H9 (cell line): ENCODE data around the gene HKDC1. TPM values are rescaled to one million over a fixed set of nuclear protein-coding genes. Genes with fewer than 3 reads are reported as not detected.

ENCODE experiments used
- DNase-seq: peaks from one replicate; pipeline ENCODE4 v3.0.0-alpha.2; 2017
- H2AFZ ChIP-seq: one replicate; pipeline ENCODE4 v1.6.1; 2013; ENCODE audit warnings: mild to moderate bottlenecking, low read length, control low read depth, moderate library complexity
- H2AK5ac ChIP-seq: 2 replicates; pipeline ENCODE4 v1.6.1; 2013; ENCODE audit warnings: low read length, control low read depth, mixed read lengths; ENCODE audit not compliant: insufficient read length
- H2BK120ac ChIP-seq: one replicate; pipeline ENCODE4 v1.6.1; 2013; ENCODE audit warnings: low read depth, mild to moderate bottlenecking, low read length, control low read depth, inconsistent platforms; ENCODE audit not compliant: poor library complexity, severe bottlenecking
- H2BK12ac ChIP-seq: 2 replicates; pipeline ENCODE4 v1.6.1; 2013; ENCODE audit warnings: low read length, control low read depth, mixed read lengths, low read depth; ENCODE audit not compliant: insufficient read length
- H2BK15ac ChIP-seq: 2 replicates; pipeline ENCODE4 v1.6.1; 2013; ENCODE audit warnings: low read depth, low read length, control low read depth
- H2BK20ac ChIP-seq: one replicate; pipeline ENCODE4 v1.6.1; 2013; ENCODE audit warnings: low read depth, mild to moderate bottlenecking, low read length, control low read depth, inconsistent platforms; ENCODE audit not compliant: poor library complexity, severe bottlenecking
- H2BK5ac ChIP-seq: 2 replicates; pipeline ENCODE4 v1.6.1; 2013; ENCODE audit warnings: low read length, control low read depth, mixed read lengths; ENCODE audit not compliant: insufficient read length
- H3K14ac ChIP-seq: 2 replicates; pipeline ENCODE4 v1.6.1; 2013; ENCODE audit warnings: low read length, control low read depth; ENCODE audit not compliant: insufficient read depth
- H3K18ac ChIP-seq: 2 replicates; pipeline ENCODE4 v1.6.1; 2013; ENCODE audit warnings: low read depth, mild to moderate bottlenecking, mixed read lengths, low read length, control low read depth; ENCODE audit not compliant: insufficient read length
- H3K23ac ChIP-seq: 2 replicates; pipeline ENCODE4 v1.6.1; 2013; ENCODE audit warnings: low read length, control low read depth, mixed read lengths, low read depth; ENCODE audit not compliant: insufficient read length
- H3K23me2 ChIP-seq: 2 replicates; pipeline ENCODE4 v1.6.1; 2013; ENCODE audit warnings: low read depth, mild to moderate bottlenecking, mixed read lengths, low read length, control low read depth; ENCODE audit not compliant: insufficient read length, poor library complexity, severe bottlenecking
- H3K27ac ChIP-seq: 2 replicates; pipeline ENCODE4 v1.5.1; 2013; ENCODE audit warnings: low read length, control low read depth, mixed read lengths, low read depth; ENCODE audit not compliant: insufficient read length
- H3K27me3 ChIP-seq: 2 replicates; pipeline ENCODE4 v1.6.1; 2013; ENCODE audit warnings: low read length, control low read depth, inconsistent platforms; ENCODE audit not compliant: insufficient read depth
- H3K4ac ChIP-seq: 2 replicates; pipeline ENCODE4 v1.6.1; 2013; ENCODE audit warnings: low read depth, mild to moderate bottlenecking, control low read depth, inconsistent platforms, low read length, moderate library complexity
- H3K4me1 ChIP-seq: 2 replicates; pipeline ENCODE4 v1.6.1; 2013; ENCODE audit warnings: low read length, control low read depth, inconsistent platforms; ENCODE audit not compliant: insufficient read depth
- H3K4me2 ChIP-seq: 2 replicates; pipeline ENCODE4 v1.6.1; 2013; ENCODE audit warnings: low read length, control low read depth, mixed read lengths; ENCODE audit not compliant: insufficient read length, insufficient read depth
- H3K56ac ChIP-seq: 2 replicates; pipeline ENCODE4 v1.6.1; 2013; ENCODE audit warnings: low read depth, mild to moderate bottlenecking, mixed read lengths, low read length, control low read depth; ENCODE audit not compliant: insufficient read length
- H3K79me1 ChIP-seq: 2 replicates; pipeline ENCODE4 v1.6.1; 2013; ENCODE audit warnings: low read depth, mild to moderate bottlenecking, moderate library complexity, low read length, control low read depth, inconsistent platforms; ENCODE audit not compliant: insufficient read depth, poor library complexity, severe bottlenecking
- H3K79me2 ChIP-seq: 2 replicates; pipeline ENCODE4 v1.6.1; 2013; ENCODE audit warnings: low read length, control low read depth, inconsistent platforms; ENCODE audit not compliant: insufficient read depth
- H3K9ac ChIP-seq: 2 replicates; pipeline ENCODE4 v1.6.1; 2013; ENCODE audit warnings: low read length, control low read depth, mixed read lengths; ENCODE audit not compliant: insufficient read length; ENCODE audit errors: extremely low read depth
- H3K9me3 ChIP-seq: one replicate; pipeline ENCODE4 v1.6.1; 2013; ENCODE audit warnings: low read depth, low read length, inconsistent platforms; ENCODE audit not compliant: control insufficient read depth
- H3T11ph ChIP-seq: one replicate; pipeline ENCODE4 v1.6.1; 2013; ENCODE audit warnings: mild to moderate bottlenecking, low read length, control low read depth, inconsistent platforms
- H4K20me1 ChIP-seq: one replicate; pipeline ENCODE4 v1.6.1; 2013; ENCODE audit not compliant: control insufficient read depth, insufficient read length, insufficient read depth
- H4K5ac ChIP-seq: 2 replicates; pipeline ENCODE4 v1.6.1; 2013; ENCODE audit warnings: low read depth, mild to moderate bottlenecking, mixed read lengths, low read length, control low read depth; ENCODE audit not compliant: insufficient read length
- H4K8ac ChIP-seq: replicated peaks from 2 replicates; pipeline ENCODE4 v1.6.1; 2013; ENCODE audit warnings: low read length, control low read depth, mixed read lengths, low read depth; ENCODE audit not compliant: insufficient read length
- H4K91ac ChIP-seq: 2 replicates; pipeline ENCODE4 v1.6.1; 2013; ENCODE audit warnings: low read depth, mild to moderate bottlenecking, moderate library complexity, mixed read lengths, low read length, control low read depth; ENCODE audit not compliant: insufficient read length
- H3K27ac Mint-ChIP-seq, 3 experiments: 2 replicates in 2 of 3; 3 replicates in 1 of 3; pipeline ENCODE4 v1.8.0; 2020 to 2021; ENCODE audit warnings: mixed read lengths in 3 of 3, mild to moderate bottlenecking in 1 of 3, moderate library complexity in 1 of 3
- H3K27me3 Mint-ChIP-seq: 2 replicates; pipeline ENCODE4 v1.8.0; 2021; ENCODE audit warnings: low read depth, mild to moderate bottlenecking, moderate library complexity, mixed read lengths
- H3K36me3 Mint-ChIP-seq, 3 experiments: 2 replicates in 2 of 3; 3 replicates in 1 of 3; pipeline ENCODE4 v1.8.0; 2020 to 2021; ENCODE audit warnings: low read depth in 3 of 3, mixed read lengths in 3 of 3; ENCODE audit not compliant: insufficient read depth in 1 of 3
- H3K4me1 Mint-ChIP-seq, 2 experiments: 2 replicates each; pipeline ENCODE4 v1.8.0; 2020; ENCODE audit warnings: mixed read lengths in 2 of 2
- H3K4me3 Mint-ChIP-seq, 2 experiments: 2 replicates in 1 of 2; 3 replicates in 1 of 2; pipeline ENCODE4 v1.8.0; 2020 to 2021; ENCODE audit warnings: mild to moderate bottlenecking in 2 of 2, mixed read lengths in 2 of 2, moderate library complexity in 1 of 2
- H3K9me3 Mint-ChIP-seq, 2 experiments: 2 replicates in 1 of 2; 3 replicates in 1 of 2; pipeline ENCODE4 v1.8.0; 2020; ENCODE audit warnings: mild to moderate bottlenecking in 2 of 2, mixed read lengths in 2 of 2, moderate library complexity in 1 of 2
- CTCF ChIP-seq: fragments of 200-600 bp; sonication (generic); conservative IDR thresholded peaks from 3 replicates; pipeline ENCODE4 v1.8.0; 2021; ENCODE audit warnings: antibody characterized with exemption, mild to moderate bottlenecking
- WGBS: extraction: QIAGEN DNeasy Blood & Tissue Kit; methylation state at CpG from one replicate; pipeline ENCODE4 v1.1.7; 2013; ENCODE audit warnings: missing lambda C conversion rate, low lambda C conversion rate, mixed read lengths; ENCODE audit not compliant: insufficient read length; ENCODE audit errors: extremely low coverage; 5-methylcytosine and 5-hydroxymethylcytosine counted together
- total RNA-seq: library from RNA; stranded (reverse); gene quantifications from 2 replicates; pipeline ENCODE4 v1.2.1, GENCODE V29; 2021

HKDC1 gene
- total RNA-seq, 1 experiment from 2014 or later = not detected

GRCh38 chr10:69234447-69234846, 14.3 kb downstream of the HKDC1 start:
- Histone ChIP-seq H3K18ac (no peak overlapping the region), H3K4ac (no peak overlapping the region), H4K8ac (no peak overlapping the region), H3T11ph (no peak overlapping the region), H2BK15ac (no peak overlapping the region), H4K20me1 (no peaks in the 10 kb centered on the region), H3K79me2 (no peaks in the 10 kb centered on the region), H3K23me2 (no peaks in the 10 kb centered on the region), H3K9me3 (no peaks in the 10 kb centered on the region), H3K79me1 (no peaks in the 10 kb centered on the region), H3K4me1 (peaks cover 6% of the 10 kb centered on the region; the same call in 1 of the 2 replicates), H3K23ac (no peak overlapping the region), H3K27ac (no peak overlapping the region), H3K9ac (no peak overlapping the region), H2BK5ac (no peak overlapping the region), H2BK20ac (no peak overlapping the region), H3K56ac (no peak overlapping the region), H2AK5ac (no peak overlapping the region), H2BK12ac (no peak overlapping the region), H4K91ac (no peak overlapping the region), H4K5ac (no peak overlapping the region), H3K4me2 (no peak overlapping the region), H2BK120ac (no peak overlapping the region), H3K14ac (no peak overlapping the region), H2AFZ (no peak overlapping the region), H3K27me3 (no peaks in the 10 kb centered on the region; the same call in 1 of the 2 replicates)
- Mint-ChIP-seq H3K27me3 (peaks cover 4% of the 10 kb centered on the region), H3K36me3 (no peaks in the 10 kb centered on the region), H3K4me1 (peaks cover 24 to 29% of the 10 kb centered on the region in 2 experiments), H3K9me3 (no peaks in the 10 kb centered on the region), H3K27ac (peak overlapping the region in 1 of 3 experiments; percentile 79; a peak in 1 of 7 replicates), H3K4me3 (no peak overlapping the region)
- no peak for TF ChIP-seq CTCF
- DNase-seq = no peak
- no CpG with 5 or more reads among the region's 3 CpGs for WGBS
